Measurements from ENCODE around the gene WWC2.
"Not testable (repeated sequence)": the region's sequence is repeated elsewhere in the genome, so short reads cannot be mapped to it uniquely, and the experiment has no call there.

The WWC2 gene

GRCh38 chr4:183175631-183176232, 76.7 kb downstream of the WWC2 start:
- DNase-seq: no peak

GRCh38 chr4:183177001-183177400, 77.9 kb downstream of the WWC2 start:
- no peak for DNase-seq

- no peak for DNase-seq
Measured at GRCh38 chr4:183178201-183178600, 79.1 kb downstream of the WWC2 start.

GRCh38 chr4:183180096-183180495, 81.0 kb downstream of the WWC2 start:
- DNase-seq: no peak

GRCh38 chr4:183180621-183181020, 81.6 kb downstream of the WWC2 start:
- DNase-seq: no peak

- DNase-seq: no peak
Measured at GRCh38 chr4:183181081-183181480, 82.0 kb downstream of the WWC2 start.

GRCh38 chr4:183182873-183183725, 84.0 kb downstream of the WWC2 start:
- DNase-seq: peak; percentile 55 to 79

GRCh38 chr4:183183906-183184535, 85.0 kb downstream of the WWC2 start:
- DNase-seq: no peak

GRCh38 chr4:183185018-183185417, 86.0 kb downstream of the WWC2 start:
- no peak for DNase-seq

- no peak for DNase-seq
Measured at GRCh38 chr4:183185559-183185958, 86.5 kb downstream of the WWC2 start.

- DNase-seq: no peak
Measured at GRCh38 chr4:183186813-183187212, 87.8 kb downstream of the WWC2 start.

- DNase-seq: no peak
Measured at GRCh38 chr4:183190900-183191527, 92.0 kb downstream of the WWC2 start.

- DNase-seq: no peak
Measured at GRCh38 chr4:183191630-183192029, 92.6 kb downstream of the WWC2 start.

GRCh38 chr4:183192571-183192970, 93.5 kb downstream of the WWC2 start:
- no peak for DNase-seq

- DNase-seq: not testable (repeated sequence)
Measured at GRCh38 chr4:183193730-183194338, 94.8 kb downstream of the WWC2 start.

GRCh38 chr4:183195534-183195933, 96.5 kb downstream of the WWC2 start:
- DNase-seq: no peak

GRCh38 chr4:183197140-183197539, 98.1 kb downstream of the WWC2 start:
- no peak for DNase-seq

- peak in 1 of 2 experiments; percentile 1 for DNase-seq
Measured at GRCh38 chr4:183200453-183200852, 101.4 kb downstream of the WWC2 start.

- no peak for DNase-seq
Measured at GRCh38 chr4:183201331-183201730, 102.3 kb downstream of the WWC2 start.

GRCh38 chr4:183202523-183202922, 103.5 kb downstream of the WWC2 start:
- no peak for DNase-seq

GRCh38 chr4:183204793-183205192, 105.7 kb downstream of the WWC2 start:
- no peak for DNase-seq

GRCh38 chr4:183205193-183205592, 106.1 kb downstream of the WWC2 start:
- DNase-seq: no peak

- DNase-seq: no peak
Measured at GRCh38 chr4:183205709-183206108, 106.7 kb downstream of the WWC2 start.
